Peyer's patch (tissue), 4 donors: ENCODE data around the gene AKAP5.

Experiments used
- CTCF ChIP-seq, 6 experiments: fragments of 450-650 bp in 4 of 6; fragments of 200-600 bp in 2 of 6; sonication (generic) in 1 of 6; IDR thresholded peaks; one replicate each; pipeline ENCODE4 v1.5.1; 2017 to 2019; ENCODE audit warnings: antibody characterized with exemption in 6 of 6, mild to moderate bottlenecking in 3 of 6, moderate library complexity in 1 of 6
- POLR2A ChIP-seq, 2 donors: fragments of 450-650 bp; IDR thresholded peaks; one replicate each; pipeline ENCODE4 v1.5.1; 2017; ENCODE audit warnings: antibody characterized with exemption in 2 of 2, mild to moderate bottlenecking in 2 of 2, moderate library complexity in 2 of 2

GRCh38 chr14:64442300-64442988, 22.9 kb upstream of the AKAP5 start:
- no peak for TF ChIP-seq CTCF (IDR thresholded peaks at IDR 0.05)
- TF ChIP-seq POLR2A (IDR thresholded peaks at IDR 0.05), result no peak
